Chondrocyte (in vitro differentiated cells): ENCODE data around the gene SMAD2. TPM values are rescaled to one million over a fixed set of nuclear protein-coding genes. Genes with fewer than 3 reads are reported as not detected.
"Not testable (repeated sequence)": the region's sequence is repeated elsewhere in the genome, so short reads cannot be mapped to it uniquely, and the experiment has no call there.

Experiments
- DNase-seq: peaks from one replicate; pipeline ENCODE4 v3.0.0; 2021; ENCODE audit warnings: mixed read lengths, low spot score
- H3K27ac Mint-ChIP-seq: one replicate; pipeline ENCODE4 v1.8.0; 2021; ENCODE audit warnings: mild to moderate bottlenecking, moderate library complexity, mixed read lengths; ENCODE audit not compliant: unreplicated experiment
- H3K27me3 Mint-ChIP-seq: 2 replicates; pipeline ENCODE4 v1.8.0; 2021; ENCODE audit warnings: low read depth, mixed read lengths
- H3K36me3 Mint-ChIP-seq: 2 replicates; pipeline ENCODE4 v1.8.0; 2021; ENCODE audit warnings: low read depth, mixed read lengths
- H3K4me1 Mint-ChIP-seq: 2 replicates; pipeline ENCODE4 v1.8.0; 2021; ENCODE audit warnings: low read depth, mild to moderate bottlenecking, mixed read lengths
- H3K4me3 Mint-ChIP-seq: one replicate; pipeline ENCODE4 v1.8.0; 2021; ENCODE audit warnings: mild to moderate bottlenecking, moderate library complexity, mixed read lengths; ENCODE audit not compliant: unreplicated experiment
- H3K9me3 Mint-ChIP-seq: 2 replicates; pipeline ENCODE4 v1.8.0; 2021; ENCODE audit warnings: low read depth, mixed read lengths
- total RNA-seq: library from RNA; stranded (reverse); gene quantifications from 3 replicates; pipeline ENCODE4 v1.2.1, GENCODE V29; 2021
- TF ChIP-seq, protein P1 (sequence below): fragments of 200-600 bp; sonication (generic); IDR thresholded peaks from 2 replicates; pipeline ENCODE4 v1.5.0; 2021; ENCODE audit warnings: antibody characterized with exemption, mild to moderate bottlenecking, moderate library complexity

The SMAD2 gene
- total RNA-seq, 1 donor from 2014 or later, result 151 TPM

GRCh38 chr18:47968006-47968676, 37.7 kb upstream of the SMAD2 start:
- DNase-seq, result no peak
- peaks cover 2% of the 10 kb centered on the region for H3K27me3 Mint-ChIP-seq
- no peaks in the 10 kb centered on the region for H3K36me3 Mint-ChIP-seq
- peaks cover 26% of the 10 kb centered on the region for H3K4me1 Mint-ChIP-seq
- no peaks in the 10 kb centered on the region for H3K9me3 Mint-ChIP-seq
- H3K27ac Mint-ChIP-seq, result peak overlapping the region; percentile 87
- peak overlapping the region; percentile 3 for H3K4me3 Mint-ChIP-seq
- TF ChIP-seq, protein P1, sequence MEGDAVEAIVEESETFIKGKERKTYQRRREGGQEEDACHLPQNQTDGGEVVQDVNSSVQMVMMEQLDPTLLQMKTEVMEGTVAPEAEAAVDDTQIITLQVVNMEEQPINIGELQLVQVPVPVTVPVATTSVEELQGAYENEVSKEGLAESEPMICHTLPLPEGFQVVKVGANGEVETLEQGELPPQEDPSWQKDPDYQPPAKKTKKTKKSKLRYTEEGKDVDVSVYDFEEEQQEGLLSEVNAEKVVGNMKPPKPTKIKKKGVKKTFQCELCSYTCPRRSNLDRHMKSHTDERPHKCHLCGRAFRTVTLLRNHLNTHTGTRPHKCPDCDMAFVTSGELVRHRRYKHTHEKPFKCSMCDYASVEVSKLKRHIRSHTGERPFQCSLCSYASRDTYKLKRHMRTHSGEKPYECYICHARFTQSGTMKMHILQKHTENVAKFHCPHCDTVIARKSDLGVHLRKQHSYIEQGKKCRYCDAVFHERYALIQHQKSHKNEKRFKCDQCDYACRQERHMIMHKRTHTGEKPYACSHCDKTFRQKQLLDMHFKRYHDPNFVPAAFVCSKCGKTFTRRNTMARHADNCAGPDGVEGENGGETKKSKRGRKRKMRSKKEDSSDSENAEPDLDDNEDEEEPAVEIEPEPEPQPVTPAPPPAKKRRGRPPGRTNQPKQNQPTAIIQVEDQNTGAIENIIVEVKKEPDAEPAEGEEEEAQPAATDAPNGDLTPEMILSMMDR, result no peak

DNA sequence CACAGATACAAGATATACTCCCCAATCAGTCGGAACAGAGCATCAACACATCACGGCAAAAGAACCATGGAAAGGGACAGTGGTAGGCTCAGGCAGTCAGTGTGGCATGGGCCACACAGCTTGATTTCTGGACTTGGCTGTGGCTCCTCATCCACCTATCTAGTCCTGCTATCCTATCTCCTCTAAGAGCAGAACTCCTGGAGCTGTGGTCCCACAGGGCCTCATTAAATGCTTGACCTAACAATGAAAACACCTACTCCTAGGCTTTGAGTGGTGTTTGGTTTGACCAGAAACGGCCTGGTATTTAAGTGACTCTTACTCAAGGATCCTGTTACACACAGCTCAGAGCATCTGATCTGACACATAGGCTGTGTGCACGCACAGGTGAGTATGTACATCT, 33.6 kb upstream of the SMAD2 start:
- TF ChIP-seq, protein P1, result no peak

DNA sequence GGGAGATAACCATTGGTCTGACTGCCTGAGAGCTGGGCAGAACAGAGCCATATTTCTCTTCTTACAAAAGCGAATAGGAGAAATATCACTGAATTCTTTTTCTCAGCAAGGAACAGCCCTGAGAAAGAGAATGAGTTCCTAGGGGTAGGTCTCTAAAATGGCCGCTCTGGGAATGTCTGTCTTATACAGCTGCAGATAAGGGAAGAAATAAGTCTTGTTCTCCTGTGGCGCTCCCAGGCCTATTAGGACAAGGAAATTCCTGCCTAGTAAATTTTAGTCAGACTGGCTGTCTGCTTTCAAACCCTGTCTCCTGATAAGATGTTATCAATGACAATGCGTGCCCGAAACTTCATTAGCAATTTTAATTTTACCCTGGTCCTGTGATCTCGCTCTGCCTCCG, 30.5 kb upstream of the SMAD2 start:
- not testable (repeated sequence) for H3K4me1 Mint-ChIP-seq, H3K4me3 Mint-ChIP-seq, DNase-seq, H3K27ac Mint-ChIP-seq, H3K36me3 Mint-ChIP-seq, H3K27me3 Mint-ChIP-seq
- H3K9me3 Mint-ChIP-seq, result peaks cover 18% of the 10 kb centered on the region

More for the DNA sequence above, 33.6 kb upstream of the SMAD2 start:
- no peak for DNase-seq
- Mint-ChIP-seq H3K9me3 (peaks cover 18% of the 10 kb centered on the region), H3K4me1 (peaks cover 15% of the 10 kb centered on the region), H3K27me3 (no peaks in the 10 kb centered on the region), H3K27ac (no peak overlapping the region), H3K4me3 (no peak overlapping the region), H3K36me3 (peaks cover 2% of the 10 kb centered on the region)

- Mint-ChIP-seq H3K27me3 (peaks cover 23% of the 10 kb centered on the region), H3K36me3 (no peaks in the 10 kb centered on the region), H3K27ac (peak overlapping the region; percentile 2), H3K9me3 (no peaks in the 10 kb centered on the region), H3K4me3 (no peak overlapping the region), H3K4me1 (peaks cover 5% of the 10 kb centered on the region)
- TF ChIP-seq, protein P1, result no peak
- no peak for DNase-seq
These were observed 23.0 kb upstream of the SMAD2 start for GRCh38 chr18:47953471-47953931.

DNA sequence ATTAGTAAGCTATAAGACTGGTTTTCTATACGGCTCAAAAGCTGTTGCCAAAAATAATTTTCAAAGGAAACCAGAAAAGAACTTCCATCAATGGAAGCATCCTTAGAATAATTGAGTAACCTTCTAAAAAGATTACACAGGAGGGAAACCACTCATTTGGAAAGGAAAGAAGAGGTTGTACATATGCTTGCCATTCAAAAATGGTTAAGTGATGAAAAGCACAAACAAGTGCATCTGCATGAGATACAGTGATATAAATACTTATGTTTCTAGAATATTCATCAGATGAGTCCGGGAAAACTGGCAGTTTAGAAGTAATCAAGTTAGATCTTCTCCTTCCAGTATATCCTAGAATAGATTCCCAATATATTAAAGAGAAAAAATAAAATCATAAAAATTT, 20.1 kb upstream of the SMAD2 start:
- peaks cover 18% of the 10 kb centered on the region for H3K27me3 Mint-ChIP-seq
- no peak overlapping the region for H3K27ac Mint-ChIP-seq
- no peak overlapping the region for H3K4me3 Mint-ChIP-seq
- peaks cover 4% of the 10 kb centered on the region for H3K9me3 Mint-ChIP-seq
- TF ChIP-seq, protein P1, result no peak
- H3K36me3 Mint-ChIP-seq, result peaks cover 2% of the 10 kb centered on the region
- no peak for DNase-seq
- peaks cover 5% of the 10 kb centered on the region for H3K4me1 Mint-ChIP-seq

- Mint-ChIP-seq H3K27me3 (peaks cover 22% of the 10 kb centered on the region), H3K4me1 (peaks cover 5% of the 10 kb centered on the region), H3K27ac (no peak overlapping the region), H3K9me3 (peaks cover 4% of the 10 kb centered on the region), H3K4me3 (no peak overlapping the region), H3K36me3 (peaks cover 2% of the 10 kb centered on the region)
- TF ChIP-seq, protein P1, result no peak
- DNase-seq, result no peak
These were observed 18.7 kb upstream of the SMAD2 start for GRCh38 chr18:47949202-47949601.
